C4-2B (cell line): ENCODE data around the gene IARS1.

Source experiments
- H3K27ac ChIP-seq: fragments of 450-650 bp; 2 replicates; pipeline ENCODE4 v1.5.1; 2017
- ZFX ChIP-seq: fragments of 450-650 bp; IDR thresholded peaks from 2 replicates; pipeline ENCODE4 v1.6.1; 2017
- TF ChIP-seq, protein P1 (sequence below): fragments of 450-650 bp; conservative IDR thresholded peaks from 2 replicates; pipeline ENCODE4 v1.5.1; 2017; ENCODE audit warnings: mild to moderate bottlenecking

The IARS1 gene

DNA sequence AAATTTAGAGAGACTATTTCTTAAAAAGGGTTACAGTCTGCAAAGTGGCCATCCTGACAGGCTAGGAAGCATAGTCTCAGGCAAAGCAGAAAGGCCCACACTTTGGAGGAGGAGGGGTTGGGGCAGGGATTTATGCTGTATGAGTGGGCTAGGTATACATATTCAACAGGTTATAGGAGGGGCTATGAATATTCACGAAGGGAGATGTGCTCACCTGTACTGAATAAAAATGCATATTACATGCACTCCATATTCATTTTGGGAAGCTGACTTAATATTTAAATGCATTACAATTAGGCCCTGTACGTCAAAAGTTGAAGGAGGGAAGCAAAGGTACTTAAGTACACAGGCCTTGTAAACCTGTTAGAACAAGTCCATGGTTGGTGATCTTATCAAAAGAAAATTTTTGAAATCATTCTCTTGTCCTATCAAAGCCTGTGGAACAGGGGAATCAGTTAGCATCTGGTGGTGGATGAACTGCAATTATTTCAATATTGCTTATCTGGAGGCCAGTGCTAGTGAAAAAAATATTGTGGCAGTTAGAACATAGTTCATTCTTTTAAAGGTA lies 33.9 kb upstream of the IARS1 start:
- no peak overlapping the region for H3K27ac ChIP-seq
- TF ChIP-seq, protein P1, sequence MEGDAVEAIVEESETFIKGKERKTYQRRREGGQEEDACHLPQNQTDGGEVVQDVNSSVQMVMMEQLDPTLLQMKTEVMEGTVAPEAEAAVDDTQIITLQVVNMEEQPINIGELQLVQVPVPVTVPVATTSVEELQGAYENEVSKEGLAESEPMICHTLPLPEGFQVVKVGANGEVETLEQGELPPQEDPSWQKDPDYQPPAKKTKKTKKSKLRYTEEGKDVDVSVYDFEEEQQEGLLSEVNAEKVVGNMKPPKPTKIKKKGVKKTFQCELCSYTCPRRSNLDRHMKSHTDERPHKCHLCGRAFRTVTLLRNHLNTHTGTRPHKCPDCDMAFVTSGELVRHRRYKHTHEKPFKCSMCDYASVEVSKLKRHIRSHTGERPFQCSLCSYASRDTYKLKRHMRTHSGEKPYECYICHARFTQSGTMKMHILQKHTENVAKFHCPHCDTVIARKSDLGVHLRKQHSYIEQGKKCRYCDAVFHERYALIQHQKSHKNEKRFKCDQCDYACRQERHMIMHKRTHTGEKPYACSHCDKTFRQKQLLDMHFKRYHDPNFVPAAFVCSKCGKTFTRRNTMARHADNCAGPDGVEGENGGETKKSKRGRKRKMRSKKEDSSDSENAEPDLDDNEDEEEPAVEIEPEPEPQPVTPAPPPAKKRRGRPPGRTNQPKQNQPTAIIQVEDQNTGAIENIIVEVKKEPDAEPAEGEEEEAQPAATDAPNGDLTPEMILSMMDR, result no peak
- TF ChIP-seq ZFX, result no peak

DNA sequence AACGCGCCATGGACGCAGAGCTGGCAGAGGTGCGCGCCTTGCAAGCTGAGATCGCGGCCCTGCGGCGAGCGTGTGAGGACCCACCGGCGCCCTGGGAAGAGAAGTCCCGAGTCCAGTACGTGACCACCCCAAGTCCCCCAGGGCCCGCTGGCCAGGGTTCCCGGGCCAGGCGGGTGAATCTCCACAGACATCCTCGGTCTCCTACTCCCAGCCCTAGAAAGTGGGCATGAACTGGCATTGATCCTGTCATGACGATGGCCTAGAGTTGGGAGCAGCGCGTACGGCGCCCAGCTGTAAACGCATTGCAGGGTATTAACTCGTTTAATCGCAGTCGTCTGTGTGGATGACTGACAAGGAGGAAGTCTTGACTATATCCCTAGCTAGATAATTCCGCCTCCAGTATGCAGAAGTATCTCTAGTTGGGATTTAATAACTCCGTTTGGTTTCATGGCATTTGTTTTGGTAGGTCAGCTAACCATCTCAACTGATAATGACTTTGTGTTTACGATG lies 32.5 kb upstream of the IARS1 start:
- peak overlapping the region; percentile 97 for H3K27ac ChIP-seq
- TF ChIP-seq, protein P1, result no peak
- peak; percentile 72 for TF ChIP-seq ZFX

DNA sequence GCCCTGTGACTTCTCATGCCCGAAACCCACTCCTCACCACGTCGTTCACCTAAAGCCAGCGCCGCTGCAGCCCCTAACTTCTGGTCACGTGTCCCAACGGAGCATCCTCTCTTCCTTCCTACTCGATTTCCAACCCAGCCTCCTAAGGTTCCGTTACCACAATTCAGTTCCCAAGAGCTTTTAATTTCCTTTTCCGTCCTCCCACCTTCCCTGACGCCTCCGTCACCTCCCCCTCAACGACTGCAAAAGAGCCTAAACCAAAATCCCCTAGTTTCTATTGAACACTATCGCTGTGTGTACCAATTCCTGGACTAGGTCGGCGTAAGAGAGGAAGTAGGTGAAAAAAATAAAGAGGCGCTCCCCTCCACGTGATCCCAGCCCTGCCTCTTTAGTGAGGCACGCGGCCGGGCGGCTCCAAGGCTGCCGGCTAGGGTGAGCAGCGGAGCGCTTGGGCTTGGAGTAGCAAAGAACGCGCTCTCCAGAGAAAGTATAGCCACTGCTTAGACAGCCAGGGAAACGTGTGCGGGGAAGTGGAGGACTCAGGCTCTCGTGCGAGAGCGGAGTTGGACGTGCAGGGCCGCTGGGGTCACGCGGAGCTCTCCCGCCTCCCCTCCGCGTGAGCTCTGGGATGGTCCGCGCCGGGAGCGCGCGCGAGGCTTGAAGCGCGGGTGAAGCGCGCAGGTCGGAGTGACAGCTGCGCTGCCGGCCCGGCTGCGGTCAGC lies 31.9 kb upstream of the IARS1 start, which contains the start of the genes CENPP and NOL8:
Gene CENPP, plus strand, starts transcription at position 685 of the 722 bp plus-strand sequence.
Gene NOL8, minus strand, starts transcription at position 82 of the 722 bp plus-strand sequence. CDS start 1,189 bp downstream, outside the sequence.
- TF ChIP-seq, protein P1, result no peak
- no peak for TF ChIP-seq ZFX
- peak within 1 kb of the TSS; percentile 97 for H3K27ac ChIP-seq

DNA sequence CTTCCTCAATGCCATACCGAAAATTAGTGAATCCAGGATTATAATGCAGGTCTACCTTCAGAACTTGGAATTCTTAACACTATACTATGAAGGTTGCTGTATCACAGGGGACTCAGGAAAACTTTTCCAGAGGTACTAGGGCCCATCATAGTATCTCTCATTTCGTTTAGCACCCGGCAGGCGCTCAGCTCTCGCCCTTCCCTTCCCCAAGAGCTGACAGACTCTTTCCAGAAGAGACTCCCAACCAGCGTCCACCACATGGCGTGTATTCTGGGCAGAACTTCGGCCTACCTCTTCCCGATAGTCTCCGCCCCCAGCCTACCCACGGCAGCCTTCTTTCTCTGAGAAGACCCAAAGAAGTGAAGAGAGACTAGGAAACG lies 31.4 kb upstream of the IARS1 start:
- no peak for TF ChIP-seq ZFX
- H3K27ac ChIP-seq, result peak overlapping the region; percentile 97

DNA sequence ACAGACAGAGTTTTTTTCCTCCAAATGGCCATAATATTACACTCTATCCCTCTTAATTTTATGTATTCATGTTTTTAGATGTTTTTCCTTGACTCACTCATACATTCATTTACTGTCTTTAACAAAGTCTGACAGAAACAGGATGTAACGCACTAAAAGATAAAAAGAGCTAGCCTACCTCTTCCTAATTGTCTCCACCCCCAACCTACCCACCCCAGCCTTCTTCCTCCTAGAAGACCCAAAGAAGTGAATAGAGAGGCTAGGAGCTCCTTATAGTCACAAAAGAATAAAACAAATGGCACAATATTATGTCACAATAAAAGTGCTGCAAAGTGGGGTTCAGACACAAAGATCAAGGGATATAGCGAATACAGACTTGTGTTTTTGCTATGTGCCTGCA lies 30.9 kb upstream of the IARS1 start:
- TF ChIP-seq, protein P1, result no peak
- TF ChIP-seq ZFX, result no peak
- H3K27ac ChIP-seq, result peak overlapping the region; percentile 97

DNA sequence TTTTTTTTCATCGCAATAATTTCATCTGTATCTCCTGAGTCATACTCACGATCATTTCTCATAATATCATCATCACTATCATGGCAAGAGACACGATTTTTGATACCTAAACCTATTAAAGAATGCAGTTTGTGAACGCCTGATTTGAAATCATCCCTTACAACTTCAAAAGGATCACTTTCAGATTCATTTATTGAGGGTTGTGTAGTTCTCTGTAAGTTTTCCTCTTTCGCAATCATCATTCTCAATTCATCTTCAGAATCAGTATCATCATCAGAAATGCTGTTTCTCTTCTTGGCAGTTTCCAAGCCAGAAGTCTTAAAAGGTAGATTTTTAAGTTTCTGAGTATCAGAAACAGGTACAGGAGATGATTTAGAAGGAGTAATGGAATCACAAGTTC lies 22.0 kb upstream of the IARS1 start:
- no peak overlapping the region for H3K27ac ChIP-seq
- TF ChIP-seq ZFX, result no peak
- TF ChIP-seq, protein P1, result no peak

DNA sequence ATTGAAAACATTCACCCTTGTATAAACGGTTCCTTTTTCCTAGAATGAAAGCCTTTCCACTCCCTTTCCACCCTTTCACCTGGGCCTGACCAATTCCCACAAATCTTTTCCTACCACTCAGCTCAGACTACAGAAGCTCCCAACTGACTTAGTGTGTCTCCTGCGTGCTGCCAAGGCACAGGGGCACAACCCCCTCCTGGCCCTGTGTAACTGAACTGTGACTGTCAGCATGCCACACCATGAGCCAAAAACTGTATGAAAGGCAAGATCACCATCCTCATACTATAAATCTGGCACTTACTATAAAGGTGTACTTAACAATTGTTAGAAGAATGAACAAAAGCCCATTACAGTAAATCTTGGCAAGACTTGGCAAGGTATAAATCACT lies 20.1 kb upstream of the IARS1 start:
- TF ChIP-seq, protein P1, result no peak
- TF ChIP-seq ZFX, result no peak
- no peak overlapping the region for H3K27ac ChIP-seq
